CD4-positive, alpha-beta memory T cell (primary cell): ENCODE measurements around the gene HEG1. TPM values are rescaled to one million over a fixed set of nuclear protein-coding genes. Genes with fewer than 3 reads are reported as not detected.

Experiments
- CTCF ChIA-PET: fragments of 350-600 bp; sonication (Branson Sonifier 250); formaldehyde crosslinking; loops from one replicate; lab custom pipeline; 2021; ENCODE audit warnings: inconsistent platforms; ENCODE audit not compliant: partially characterized antibody; lab: Charles Lee
- POLR2A ChIA-PET: fragments of 350-600 bp; sonication (Branson Sonifier 250); formaldehyde crosslinking; loops from one replicate; lab custom pipeline; 2021; ENCODE audit not compliant: partially characterized antibody; lab: Charles Lee
- DNase-seq, 5 donors: peaks; one replicate each; pipeline versions ENCODE4 v3.0.0 to v3.0.0-alpha.2; 2020 to 2022; ENCODE audit warnings: mixed read lengths in 1 of 5
- H3K27ac ChIP-seq: one replicate; pipeline ENCODE4 v1.7.0; 2013; ENCODE audit warnings: low read depth, low read length
- H3K27me3 ChIP-seq: 2 replicates; pipeline ENCODE4 v1.7.0; 2013; ENCODE audit warnings: mild to moderate bottlenecking, low read length, moderate library complexity; ENCODE audit not compliant: insufficient read depth
- H3K36me3 ChIP-seq: 2 replicates; pipeline ENCODE4 v1.7.0; 2013; ENCODE audit warnings: mild to moderate bottlenecking, low read length, moderate library complexity; ENCODE audit not compliant: insufficient read depth
- H3K4me1 ChIP-seq: 2 replicates; pipeline ENCODE4 v1.7.0; 2013; ENCODE audit warnings: mild to moderate bottlenecking, low read length, moderate library complexity; ENCODE audit not compliant: insufficient read depth
- H3K4me3 ChIP-seq, 2 donors: one replicate each; pipeline ENCODE4 v1.7.0; 2013; ENCODE audit warnings: low read length in 2 of 2, mild to moderate bottlenecking in 1 of 2
- H3K9me3 ChIP-seq, 2 donors: one replicate each; pipeline ENCODE4 v1.7.0; 2013; ENCODE audit warnings: low read length in 2 of 2, control low read depth in 1 of 2; ENCODE audit not compliant: control insufficient read depth in 1 of 2
- H3K27ac Mint-ChIP-seq, 7 donors: one replicate each; pipeline ENCODE4 v1.8.0; 2020 to 2021; ENCODE audit warnings: mixed read lengths in 7 of 7, mild to moderate bottlenecking in 6 of 7, inconsistent platforms in 3 of 7, moderate library complexity in 3 of 7
- H3K27me3 Mint-ChIP-seq, 2 donors: one replicate each; pipeline ENCODE4 v1.8.0; 2020 to 2021; ENCODE audit warnings: mixed read lengths in 2 of 2
- H3K36me3 Mint-ChIP-seq, 2 donors: one replicate each; pipeline ENCODE4 v1.8.0; 2020 to 2021; ENCODE audit warnings: mixed read lengths in 2 of 2, inconsistent platforms in 1 of 2, mild to moderate bottlenecking in 1 of 2
- H3K4me1 Mint-ChIP-seq, 4 donors: one replicate each; pipeline ENCODE4 v1.8.0; 2020 to 2021; ENCODE audit warnings: mixed read lengths in 4 of 4, mild to moderate bottlenecking in 1 of 4
- H3K4me3 Mint-ChIP-seq, 8 donors: one replicate each; pipeline ENCODE4 v1.8.0; 2020 to 2021; ENCODE audit warnings: mixed read lengths in 8 of 8, mild to moderate bottlenecking in 7 of 8, moderate library complexity in 6 of 8, inconsistent platforms in 3 of 8
- H3K9me3 Mint-ChIP-seq, 8 donors: one replicate each; pipeline ENCODE4 v1.8.0; 2020 to 2021; ENCODE audit warnings: mixed read lengths in 8 of 8, mild to moderate bottlenecking in 5 of 8, inconsistent platforms in 3 of 8, moderate library complexity in 1 of 8
- intact Hi-C: fragments of 100-400 bp; cut with micrococcal nuclease; formaldehyde crosslinking; loops from one replicate; pipeline ENCODE4 v1.15.1; 2023
- polyA plus RNA-seq, 2 donors: library from polyadenylated mRNA; unstranded; fragments of 300-500 nt; fragmentation: Illumina TruSeq; gene quantifications; one replicate each; pipeline ENCODE4 v1.2.3, GENCODE V29; 2021
- total RNA-seq, 2 experiments: library from RNA; stranded (reverse); gene quantifications; one replicate each; pipeline ENCODE4 v1.2.3, GENCODE V29; 2021

The HEG1 gene
- total and polyA plus RNA-seq, 4 experiments from 2014 or later: 1.1 to 21.7 (median 12.5) TPM

DNA sequence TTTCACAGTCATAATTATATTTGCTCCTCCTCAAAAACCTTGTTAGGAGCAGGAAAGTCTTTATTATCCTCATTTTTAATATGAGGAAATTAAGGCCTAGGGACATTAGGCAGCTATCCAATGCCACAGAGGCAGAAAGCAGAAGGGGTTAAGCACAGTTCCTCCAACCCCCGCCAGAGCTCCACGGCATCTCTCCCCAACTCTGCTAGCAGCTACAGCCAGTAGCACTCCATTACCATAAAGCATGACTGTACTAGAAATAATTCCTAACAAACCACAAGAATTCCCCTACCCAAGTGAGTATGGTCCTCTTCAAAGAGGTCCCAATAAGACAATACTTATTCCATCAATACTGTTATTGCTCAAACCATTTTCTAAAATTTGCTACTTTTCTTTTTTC, 9.8 kb downstream of the HEG1 start:
- intact Hi-C loops: no loop called here
- ChIA-PET POLR2A (interaction anchor here (1.5 kb wide), 1 partner anchor 8 kb away, joined by 4 read pairs; no protein-coding TSS in a partner anchor), CTCF (no interaction called here)
- Mint-ChIP-seq H3K9me3 (no peaks in the 10 kb centered on the region), H3K36me3 (peaks cover 13 to 24% of the 10 kb centered on the region in 2 donors), H3K27me3 (no peaks in the 10 kb centered on the region), H3K4me3 (no peak overlapping the region), H3K27ac (peak overlapping the region in 1 of 7 donors; percentile 60), H3K4me1 (peaks cover 21 to 51% (median 32%) of the 10 kb centered on the region in 4 donors)
- H3K4me1 ChIP-seq: peaks cover 18% of the 10 kb centered on the region
- H3K4me3 ChIP-seq: no peak overlapping the region
- DNase-seq: no peak
- H3K36me3 ChIP-seq: no peaks in the 10 kb centered on the region
- H3K27ac ChIP-seq: no peak overlapping the region
- no peaks in the 10 kb centered on the region for H3K9me3 ChIP-seq
- no peaks in the 10 kb centered on the region for H3K27me3 ChIP-seq

DNA sequence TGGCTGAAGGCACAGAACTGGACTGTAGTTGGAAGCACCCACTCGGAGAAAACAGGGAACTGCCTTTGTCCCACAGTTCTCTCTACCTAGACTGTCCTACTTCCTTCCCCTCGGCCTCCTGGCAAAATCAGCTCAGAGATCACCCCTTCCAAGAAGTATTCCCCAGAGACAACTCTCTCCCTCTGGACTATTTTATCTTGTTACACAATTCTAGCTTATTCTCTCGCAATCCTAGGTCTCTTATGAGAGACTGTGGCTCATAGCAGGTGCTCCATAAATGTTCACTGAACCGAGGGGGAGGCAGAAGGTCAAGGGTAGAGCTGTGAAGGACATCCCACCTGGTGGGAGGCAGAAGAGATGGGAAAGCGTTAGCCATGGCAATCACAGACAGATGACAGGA, 10.6 kb downstream of the HEG1 start:
- Mint-ChIP-seq H3K27ac (no peak overlapping the region), H3K27me3 (no peaks in the 10 kb centered on the region), H3K36me3 (peaks cover 11 to 20% of the 10 kb centered on the region in 2 donors), H3K4me3 (no peak overlapping the region), H3K9me3 (no peaks in the 10 kb centered on the region), H3K4me1 (peaks cover 14 to 46% (median 28%) of the 10 kb centered on the region in 4 donors)
- Histone ChIP-seq H3K27me3 (no peaks in the 10 kb centered on the region), H3K4me1 (peaks cover 11% of the 10 kb centered on the region), H3K9me3 (no peaks in the 10 kb centered on the region), H3K27ac (no peak overlapping the region), H3K4me3 (no peak overlapping the region), H3K36me3 (no peaks in the 10 kb centered on the region)
- ChIA-PET CTCF (no interaction called here), POLR2A (interaction anchor here (1.5 kb wide), 1 partner anchor 9 kb away, joined by 4 read pairs; no protein-coding TSS in a partner anchor)
- intact Hi-C loops: no loop called here
- DNase-seq: no peak

DNA sequence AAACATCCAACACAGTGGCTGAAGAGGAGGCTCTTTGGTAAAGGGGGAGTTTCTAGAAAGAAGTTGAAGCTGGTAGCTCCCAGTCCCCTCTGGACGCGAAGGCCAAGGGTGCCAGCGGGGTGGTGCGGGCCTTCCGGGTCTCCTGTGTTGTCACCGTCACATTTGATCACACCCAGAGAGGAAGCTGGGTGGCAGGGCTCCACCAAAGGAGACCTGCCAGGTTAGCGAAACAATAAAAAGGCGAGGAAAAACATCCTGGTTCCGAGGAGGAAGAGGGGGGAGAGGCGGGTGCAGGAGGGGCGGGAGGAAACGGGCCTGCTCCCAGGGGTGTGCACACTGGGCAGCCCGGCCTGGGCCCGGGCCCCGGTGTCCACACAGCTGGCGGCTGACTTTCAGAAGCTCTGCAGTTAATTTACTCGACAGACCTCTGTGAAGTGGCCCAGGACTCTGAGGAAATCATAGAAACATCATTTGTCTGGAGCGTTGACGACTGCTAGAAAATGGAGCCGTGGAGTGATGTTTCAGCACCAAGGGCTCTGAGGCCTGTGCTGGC, 12.1 kb downstream of the HEG1 start:
- Histone ChIP-seq H3K27ac (no peak overlapping the region), H3K4me3 (no peak overlapping the region), H3K9me3 (no peaks in the 10 kb centered on the region), H3K4me1 (no peaks in the 10 kb centered on the region), H3K27me3 (no peaks in the 10 kb centered on the region), H3K36me3 (no peaks in the 10 kb centered on the region)
- Mint-ChIP-seq H3K36me3 (peaks cover 14 to 20% of the 10 kb centered on the region in 2 donors), H3K27me3 (no peaks in the 10 kb centered on the region), H3K4me3 (no peak overlapping the region), H3K27ac (peak overlapping the region in 1 of 7 donors; percentile 12), H3K4me1 (peaks cover 13 to 48% (median 31%) of the 10 kb centered on the region in 4 donors), H3K9me3 (no peaks in the 10 kb centered on the region)
- POLR2A ChIA-PET: no interaction called here
- CTCF ChIA-PET: interaction anchor here (0.9 kb wide), 1 partner anchor 10 kb away, joined by 3 read pairs; no protein-coding TSS in a partner anchor
- intact Hi-C loops: no loop called here
- no peak for DNase-seq

DNA sequence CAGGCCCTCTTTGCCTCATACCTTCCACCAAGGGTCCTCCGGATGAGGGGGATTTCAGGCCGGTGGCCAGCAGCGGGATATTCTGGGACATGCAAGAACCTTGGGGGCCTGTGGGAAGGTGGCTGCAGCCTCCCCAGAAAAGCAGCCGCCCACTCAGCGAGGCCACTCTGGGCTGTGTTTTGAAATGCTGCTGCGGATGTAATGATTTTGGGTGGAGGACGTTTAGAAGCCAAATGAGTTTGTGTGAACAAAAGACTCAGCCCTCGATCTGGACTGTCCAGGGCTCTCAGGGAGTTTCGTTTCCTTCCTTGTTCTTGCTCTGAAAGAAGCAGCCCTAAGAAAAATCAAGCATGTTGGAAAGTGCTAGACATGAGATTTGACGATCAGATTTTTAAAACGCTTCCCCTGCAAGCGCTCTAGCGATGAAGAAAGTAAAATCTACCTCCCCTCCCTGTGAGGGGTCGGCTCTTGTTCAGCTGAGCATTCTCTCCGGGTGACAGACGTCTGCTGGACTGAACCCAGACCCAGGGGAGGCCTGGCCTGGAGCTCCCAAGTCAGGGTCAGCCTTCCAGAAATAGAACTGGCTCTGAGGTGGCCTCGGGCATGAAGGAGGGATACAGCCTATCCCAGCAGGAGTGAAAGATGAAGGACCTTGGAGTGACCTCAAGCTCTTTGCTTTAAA, 12.9 kb downstream of the HEG1 start:
- Mint-ChIP-seq H3K4me1 (peaks cover 14 to 46% (median 29%) of the 10 kb centered on the region in 4 donors), H3K9me3 (no peaks in the 10 kb centered on the region), H3K27me3 (no peaks in the 10 kb centered on the region), H3K4me3 (no peak overlapping the region), H3K36me3 (peaks cover 13 to 16% of the 10 kb centered on the region in 2 donors), H3K27ac (no peak overlapping the region)
- H3K27me3 ChIP-seq: no peaks in the 10 kb centered on the region
- POLR2A ChIA-PET: no interaction called here
- no peak overlapping the region for H3K4me3 ChIP-seq
- no peaks in the 10 kb centered on the region for H3K9me3 ChIP-seq
- CTCF ChIA-PET: interaction anchor here (0.9 kb wide), 1 partner anchor 10 kb away, joined by 3 read pairs; no protein-coding TSS in a partner anchor
- DNase-seq: no peak
- intact Hi-C loops: no loop called here
- no peaks in the 10 kb centered on the region for H3K36me3 ChIP-seq
- no peak overlapping the region for H3K27ac ChIP-seq
- no peaks in the 10 kb centered on the region for H3K4me1 ChIP-seq

DNA sequence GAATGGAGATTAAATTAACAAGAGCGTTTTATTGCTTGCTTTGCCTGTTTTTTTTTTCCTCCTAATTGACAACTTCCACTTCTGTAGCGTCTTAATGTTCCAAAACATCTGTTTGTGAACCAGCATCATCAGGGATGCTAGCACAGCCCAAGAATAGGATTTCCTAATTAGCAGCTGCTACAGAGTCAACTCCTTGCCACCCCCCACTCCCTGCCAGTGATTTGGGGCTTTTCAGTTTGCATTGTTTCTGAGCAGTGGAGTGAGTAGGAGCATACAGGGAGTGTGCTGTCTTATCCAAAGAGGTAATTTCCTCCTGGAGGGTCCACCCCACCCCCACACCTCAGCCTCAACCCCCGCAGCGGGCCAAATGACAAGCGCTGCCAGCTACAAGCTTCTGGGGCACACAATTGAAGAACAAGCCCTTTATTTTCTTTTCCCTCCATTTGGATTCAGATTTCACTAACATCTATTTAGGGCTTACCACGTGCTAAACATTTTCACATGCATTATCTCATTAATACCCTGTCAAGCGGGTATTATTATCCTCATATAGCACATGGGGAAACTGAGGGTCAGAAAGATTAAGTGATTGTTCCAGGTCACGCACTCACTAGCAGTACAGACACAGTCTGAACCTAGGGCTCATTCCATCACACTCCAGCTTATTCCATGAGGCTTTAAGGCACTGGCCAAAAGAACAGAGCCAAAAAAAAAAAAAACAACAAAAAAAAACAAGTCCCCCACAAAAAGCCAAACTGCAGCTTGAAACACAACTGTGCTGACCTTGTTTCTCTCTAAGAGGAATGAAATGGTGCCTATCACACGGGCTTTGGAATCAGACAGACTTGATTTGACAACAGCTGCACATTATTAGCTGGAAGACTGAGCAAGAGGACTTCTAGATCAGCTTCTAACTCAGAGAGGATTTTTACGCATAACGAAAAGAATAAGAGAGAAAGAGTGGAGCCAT, 16.4 kb downstream of the HEG1 start:
- intact Hi-C loops: no loop called here
- POLR2A ChIA-PET: no interaction called here
- no peak for DNase-seq
- Histone ChIP-seq H3K9me3 (no peaks in the 10 kb centered on the region), H3K4me1 (no peaks in the 10 kb centered on the region), H3K4me3 (no peak overlapping the region), H3K27me3 (no peaks in the 10 kb centered on the region), H3K27ac (no peak overlapping the region), H3K36me3 (no peaks in the 10 kb centered on the region)
- peaks cover 0 to 15% (median 10%) of the 10 kb centered on the region in 8 donors for H3K9me3 Mint-ChIP-seq
- H3K27me3 Mint-ChIP-seq: no peaks in the 10 kb centered on the region
- H3K36me3 Mint-ChIP-seq: peaks cover 16 to 26% of the 10 kb centered on the region in 2 donors
- H3K4me1 Mint-ChIP-seq: peaks cover 13 to 44% (median 31%) of the 10 kb centered on the region in 4 donors
- H3K4me3 Mint-ChIP-seq: no peak overlapping the region
- CTCF ChIA-PET: no interaction called here
- peak overlapping the region in 3 of 7 donors; percentile 10 to 48 (median 22) for H3K27ac Mint-ChIP-seq

DNA sequence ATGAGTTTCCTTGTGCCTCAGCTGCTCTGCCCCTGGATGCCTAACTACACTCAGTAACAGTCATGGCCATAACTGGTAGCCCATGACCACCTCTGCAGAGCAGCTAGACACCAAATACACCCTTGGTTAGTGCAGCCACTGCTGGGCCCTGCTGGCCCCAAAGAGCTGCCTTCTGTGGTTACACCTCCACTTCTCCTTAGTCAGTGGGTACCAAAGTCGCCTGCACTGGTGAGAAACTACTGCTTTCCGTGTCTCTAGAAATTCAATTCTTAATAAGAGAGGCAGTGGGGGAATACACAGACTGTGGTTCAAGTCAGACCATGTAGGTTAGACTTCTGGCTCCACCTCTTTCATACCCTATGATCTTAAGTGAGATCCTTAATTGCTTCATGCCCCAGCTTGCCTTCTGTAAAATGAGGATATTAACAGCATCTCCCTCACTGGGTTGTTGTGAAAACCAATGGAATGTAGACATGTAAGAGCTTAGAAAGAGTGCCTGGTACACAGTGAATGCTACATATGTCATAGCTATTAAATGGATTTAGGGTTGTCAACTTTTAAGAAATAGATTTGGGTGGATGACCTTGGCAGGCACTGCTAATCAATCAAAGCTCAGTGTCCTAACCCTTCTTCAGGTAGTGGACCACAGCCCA, 18.2 kb downstream of the HEG1 start:
- H3K4me1 Mint-ChIP-seq: peaks cover 17 to 51% (median 32%) of the 10 kb centered on the region in 4 donors

More for the DNA sequence above, 18.2 kb downstream of the HEG1 start:
- no peaks in the 10 kb centered on the region for H3K4me1 ChIP-seq
- H3K36me3 ChIP-seq: no peaks in the 10 kb centered on the region
- Mint-ChIP-seq H3K4me3 (no peak overlapping the region), H3K27me3 (no peaks in the 10 kb centered on the region), H3K36me3 (peaks cover 13 to 30% of the 10 kb centered on the region in 2 donors), H3K9me3 (peaks cover 0 to 15% (median 10%) of the 10 kb centered on the region in 8 donors), H3K27ac (peak overlapping the region in 1 of 7 donors; percentile 4)
- CTCF ChIA-PET: no interaction called here
- intact Hi-C loops: no loop called here
- no peak overlapping the region for H3K4me3 ChIP-seq
- H3K27me3 ChIP-seq: no peaks in the 10 kb centered on the region
- DNase-seq: no peak
- no peak overlapping the region for H3K27ac ChIP-seq
- no peaks in the 10 kb centered on the region for H3K9me3 ChIP-seq
- POLR2A ChIA-PET: interaction anchor here (1.2 kb wide), 1 partner anchor 15 kb away, joined by 8 read pairs; no protein-coding TSS in a partner anchor
